GF-D8 (cell line): ENCODE measurements around the gene MAN1A1.

Experiments
- DNase-seq: peaks from one replicate; lab custom pipeline; 2025; lab: John Stamatoyannopoulos, UW

MAN1A1 gene

DNA sequence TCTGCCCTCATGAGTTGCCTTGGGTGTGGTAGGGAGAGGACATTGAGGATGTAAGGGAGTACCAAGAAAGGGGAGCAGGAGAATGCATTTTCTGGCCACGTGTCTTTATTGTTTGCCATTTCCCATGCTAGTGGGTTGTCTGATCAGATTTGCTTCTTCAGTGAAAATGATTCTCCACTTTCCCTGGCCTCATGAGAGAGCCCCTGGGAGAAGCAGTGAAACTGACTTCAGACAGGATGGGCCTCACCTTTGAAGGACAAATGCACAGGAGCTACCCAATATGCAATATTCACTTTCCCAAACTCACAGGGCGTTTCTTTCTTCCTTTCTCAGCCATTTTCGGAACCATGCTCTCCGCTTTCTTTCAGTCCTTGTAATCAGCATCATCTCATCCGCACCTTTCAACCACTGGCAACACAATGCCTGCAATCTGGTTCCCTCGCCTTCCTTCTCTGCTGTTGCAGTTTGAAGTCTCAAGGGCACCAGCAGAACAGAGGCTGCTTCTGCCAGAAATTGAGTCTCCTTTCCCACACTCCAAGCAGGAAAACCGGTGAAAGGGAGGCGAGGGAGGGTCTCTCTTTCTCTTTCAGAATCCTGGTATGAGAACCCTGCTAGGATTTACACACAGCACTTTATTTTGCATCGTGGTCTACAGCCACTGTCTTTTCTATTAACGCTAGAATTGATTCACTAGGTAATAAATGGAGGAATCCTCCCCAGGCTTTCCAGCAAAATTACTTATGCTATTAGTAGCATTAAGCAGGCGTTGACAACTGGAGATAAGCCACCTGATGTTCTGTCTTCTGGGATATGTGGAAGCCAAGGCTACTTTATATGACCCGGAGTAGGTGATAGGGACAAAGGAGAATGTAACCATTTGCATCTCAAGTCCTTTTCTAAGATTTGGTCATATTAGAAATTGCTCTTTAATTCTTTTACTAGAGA, 209.1 kb downstream of the MAN1A1 start:
- no peak for DNase-seq

DNA sequence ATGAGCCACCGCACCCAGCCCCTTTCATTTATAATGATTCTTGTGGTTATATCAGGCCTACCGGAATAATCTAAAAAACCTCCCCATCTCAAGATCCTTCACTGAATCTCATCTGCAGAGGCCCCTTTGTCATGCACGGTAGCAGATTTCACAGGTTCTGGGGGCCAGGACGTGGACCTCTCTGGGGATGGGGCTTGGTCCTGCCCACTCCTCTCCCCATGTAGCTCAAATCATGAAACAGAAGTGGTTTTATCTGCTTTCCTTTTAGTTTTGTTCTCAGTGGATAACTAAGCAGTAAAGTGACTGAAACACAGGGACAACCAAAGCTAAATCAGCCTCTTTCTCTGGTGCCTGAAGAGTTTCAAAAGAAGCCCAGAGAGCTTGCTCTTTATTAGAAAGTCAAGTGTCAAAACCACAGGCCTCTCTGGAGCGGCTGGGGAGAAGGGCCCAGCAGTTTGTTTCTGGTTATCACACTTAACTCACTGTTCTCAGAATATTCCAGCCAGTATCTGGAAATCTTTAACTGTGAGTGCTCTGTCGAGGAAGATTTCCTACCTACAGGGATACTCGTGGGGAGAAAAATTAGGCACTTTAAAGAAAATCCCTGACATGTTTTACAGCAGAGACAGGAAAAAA, 210.5 kb downstream of the MAN1A1 start:
- DNase-seq = peak; percentile 52

DNA sequence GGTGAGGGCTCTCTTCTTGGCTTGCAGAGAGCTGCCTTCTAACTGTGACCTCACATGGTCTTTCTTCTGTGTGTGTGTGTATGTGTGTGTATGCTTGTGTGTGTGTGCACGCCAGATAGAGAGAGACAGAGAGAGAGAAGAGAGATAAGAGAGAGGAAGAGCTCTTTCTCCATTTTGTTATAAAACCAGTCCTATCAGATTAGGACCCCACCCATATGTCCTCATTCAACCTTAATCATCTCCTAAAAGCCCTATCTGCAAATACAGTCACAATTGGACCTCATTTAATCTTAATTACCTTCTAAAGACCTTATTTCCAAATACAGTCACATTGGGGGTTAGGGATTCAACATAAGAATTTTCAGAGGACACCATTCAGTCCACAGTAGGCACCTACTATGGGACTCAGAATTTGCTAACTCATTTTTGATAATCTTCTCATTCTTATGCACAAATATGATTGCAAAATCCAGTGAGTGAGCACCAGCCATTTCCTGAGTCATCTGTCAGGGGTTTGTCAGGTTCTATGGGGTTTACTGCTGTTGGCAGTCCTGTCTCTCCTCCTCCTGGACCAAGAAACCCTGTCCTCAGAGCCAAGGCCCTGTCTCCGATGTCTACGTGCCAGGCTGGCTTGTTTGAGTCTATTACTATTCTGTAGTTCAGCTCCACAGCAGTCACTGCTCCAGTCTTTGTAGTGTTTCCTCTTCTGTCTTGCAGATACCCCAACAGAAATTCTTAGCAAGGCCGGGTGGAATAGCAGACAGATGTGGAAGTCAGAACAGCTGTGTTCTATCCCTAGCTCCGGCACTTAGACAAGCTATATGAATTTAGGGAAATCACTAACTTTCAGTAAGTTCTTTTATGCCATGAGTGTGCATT, 212.1 kb downstream of the MAN1A1 start:
- DNase-seq = peak; percentile 82

DNA sequence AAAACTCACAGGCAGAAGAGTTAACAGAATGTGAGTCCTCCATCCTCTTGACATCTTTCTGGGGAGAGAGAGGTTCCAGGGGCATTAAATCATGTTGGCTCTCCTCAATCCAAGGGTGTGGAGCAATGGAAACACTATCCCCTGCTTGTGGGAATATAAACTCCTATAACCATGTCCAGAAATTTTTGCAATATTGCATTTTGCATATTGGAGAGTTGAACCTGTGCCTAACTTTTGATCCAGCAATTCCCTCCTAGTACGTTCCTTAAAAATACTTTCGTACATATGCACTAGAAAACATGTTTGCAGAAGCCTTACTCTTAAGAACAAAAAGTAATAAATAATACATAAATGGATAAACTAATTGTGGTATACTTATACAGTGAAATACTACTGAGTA, 214.8 kb downstream of the MAN1A1 start:
- no peak for DNase-seq

DNA sequence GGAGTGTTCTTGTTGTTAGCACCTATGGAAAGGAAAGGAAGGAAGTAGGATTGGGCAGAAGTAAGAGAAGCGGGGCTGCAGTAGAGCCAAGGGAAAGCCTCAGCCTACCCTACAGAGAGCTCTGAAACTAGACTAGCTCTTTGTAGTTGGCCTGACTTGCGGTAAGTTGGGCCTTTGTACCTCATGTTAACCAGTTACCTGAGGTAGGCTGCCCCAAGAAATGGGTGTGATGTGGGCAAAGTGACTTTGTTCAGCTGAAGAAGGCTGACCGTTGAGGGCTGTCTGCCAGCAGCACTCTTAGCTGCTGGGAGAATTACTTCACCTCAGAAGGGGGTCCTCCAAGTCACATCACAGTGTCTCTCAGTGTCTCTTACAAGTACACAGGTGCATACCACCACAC, 216.2 kb downstream of the MAN1A1 start:
- no peak for DNase-seq

DNA sequence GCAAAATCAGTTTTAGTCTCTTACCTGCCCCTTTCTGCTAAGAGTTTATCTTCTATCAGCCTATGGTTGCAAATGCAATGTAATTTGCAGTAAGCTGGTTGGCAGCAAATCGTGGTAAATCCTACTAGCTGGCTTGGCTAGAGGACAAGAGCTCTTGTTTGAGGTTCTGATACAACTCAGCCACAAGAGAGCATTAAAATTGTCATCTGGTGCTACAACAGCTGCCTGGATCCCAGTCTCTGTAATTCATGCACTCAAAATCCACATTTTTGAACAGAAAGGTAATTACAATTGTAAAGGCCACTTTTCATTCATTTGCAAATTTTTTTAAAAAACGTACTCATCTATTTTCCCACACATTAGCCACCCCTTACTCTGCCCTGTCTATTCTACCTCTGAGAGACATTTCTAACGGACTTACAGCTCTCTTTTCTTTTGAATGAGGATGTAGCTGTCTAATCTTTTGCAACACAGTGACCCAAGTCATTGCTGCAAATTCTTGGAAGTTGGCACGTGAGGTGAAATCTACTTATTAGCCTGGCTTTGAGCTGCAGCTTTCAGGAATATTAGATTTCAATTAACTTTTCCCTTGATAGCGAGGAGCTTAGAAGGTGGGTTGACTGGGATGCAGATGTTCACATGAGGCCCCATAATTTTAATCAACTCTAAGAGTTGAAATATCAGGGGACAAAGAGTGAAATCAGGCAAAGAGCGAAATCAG, 217.1 kb downstream of the MAN1A1 start:
- peak; percentile 81 for DNase-seq

DNA sequence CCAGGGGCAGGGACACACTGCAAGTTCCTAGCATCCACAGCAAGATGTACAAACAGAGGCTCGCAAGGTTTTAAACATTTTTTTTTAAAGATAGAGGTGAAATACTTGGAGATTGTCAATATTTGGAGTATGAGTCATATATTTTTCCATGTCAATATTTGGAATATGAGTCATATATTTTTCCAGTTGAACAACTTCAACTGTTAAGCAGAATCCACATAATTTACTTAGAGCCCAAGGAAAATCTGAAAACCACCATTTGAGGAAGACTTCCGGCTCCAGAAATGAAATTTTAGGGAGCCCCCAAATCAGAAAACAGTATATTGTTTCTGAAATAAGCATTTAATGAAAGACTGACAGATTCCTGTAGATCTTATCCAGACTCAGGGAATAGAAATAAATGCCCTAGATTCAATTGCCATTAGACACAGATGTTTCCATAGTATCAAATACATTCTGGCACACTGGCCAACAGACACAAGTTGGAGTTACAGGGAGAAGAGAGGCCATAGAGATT, 219.5 kb downstream of the MAN1A1 start:
- no peak for DNase-seq

DNA sequence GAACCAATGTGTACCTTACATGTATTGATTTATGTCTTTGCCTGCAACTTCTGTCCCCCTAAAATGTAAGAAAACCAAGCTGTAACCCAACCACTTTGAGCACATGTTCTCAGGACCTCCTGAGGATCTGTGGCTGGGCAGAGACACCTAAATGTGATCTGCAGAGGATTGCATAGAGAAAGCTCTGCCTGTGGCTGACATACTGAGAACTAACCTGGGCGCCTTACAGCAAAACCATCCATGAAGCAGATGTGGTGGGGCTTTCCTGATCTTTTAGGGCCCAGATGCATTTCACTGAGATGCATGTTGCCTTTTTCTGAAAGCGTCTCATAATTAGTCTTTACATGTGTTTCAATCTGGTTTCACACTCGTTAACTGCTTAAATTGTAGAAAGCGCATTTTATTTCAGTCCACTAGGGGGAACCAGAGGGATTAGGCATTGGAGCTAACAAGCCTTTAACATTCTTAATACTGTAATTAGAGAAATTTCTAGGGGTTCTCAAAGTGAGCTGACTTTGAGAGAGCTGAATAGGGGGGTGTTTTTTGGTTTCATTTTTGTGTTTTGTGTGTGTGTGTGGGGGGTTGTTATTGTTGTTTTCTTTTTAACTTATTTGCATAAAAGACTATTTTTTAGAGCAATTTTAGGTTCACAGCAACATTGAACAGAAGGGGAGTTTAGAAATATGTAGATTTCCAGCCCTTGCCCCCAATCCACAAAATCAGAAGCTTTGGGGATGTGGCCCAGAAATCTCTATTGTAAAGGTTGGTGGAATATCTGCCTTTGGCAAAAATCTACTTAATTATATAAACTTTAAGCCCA, 220.2 kb downstream of the MAN1A1 start:
- peak; percentile 20 for DNase-seq

DNA sequence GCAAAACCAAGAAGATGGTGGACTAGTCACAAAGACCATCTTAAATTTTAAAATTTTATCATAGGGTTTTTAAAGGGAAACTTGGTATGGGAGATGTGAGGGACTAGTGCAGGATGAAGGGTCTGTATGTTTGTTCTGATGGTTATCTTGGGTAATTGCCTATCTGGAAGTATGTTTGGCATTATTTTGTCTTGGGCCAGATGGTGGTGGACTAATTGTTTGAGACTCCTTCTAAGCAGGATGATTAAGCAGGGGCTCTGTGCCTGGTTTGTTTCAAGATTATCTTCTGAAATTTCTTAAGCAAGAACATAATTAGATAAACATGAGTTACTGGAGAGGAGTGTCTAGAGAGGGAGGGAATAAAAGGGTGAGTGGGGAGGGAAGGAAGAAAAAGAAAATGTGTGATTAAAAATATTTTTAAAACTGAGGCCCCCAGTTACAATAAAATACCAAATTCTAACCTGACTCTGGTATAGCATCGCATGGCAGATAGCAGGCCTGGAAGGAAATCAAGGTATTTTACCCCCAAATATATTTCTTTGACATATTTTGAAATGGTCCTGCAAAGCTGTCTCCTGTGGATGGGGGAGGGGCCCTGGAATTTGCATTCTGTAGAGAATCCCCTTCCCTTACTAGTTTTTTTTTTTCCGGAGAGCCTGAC, 221.2 kb downstream of the MAN1A1 start:
- DNase-seq = no peak

DNA sequence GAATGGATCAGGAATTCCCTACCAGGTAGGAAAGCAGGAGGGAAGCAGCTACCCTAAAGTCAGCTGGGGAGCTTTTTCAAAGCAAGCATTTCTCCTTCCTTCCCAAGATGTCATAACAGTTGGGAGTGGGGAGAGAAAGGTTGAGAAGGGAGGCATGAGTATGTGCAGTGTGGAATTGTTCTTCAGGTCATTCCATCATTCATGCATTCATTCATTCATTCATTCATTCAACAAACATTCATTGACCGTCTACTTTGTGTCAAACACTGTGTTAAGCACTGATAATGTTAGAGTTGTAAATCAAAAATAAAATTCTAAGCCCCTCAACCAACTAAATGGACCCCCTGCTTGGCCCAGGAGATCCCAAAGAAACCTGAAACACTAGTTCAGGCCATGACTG, 221.9 kb downstream of the MAN1A1 start:
- no peak for DNase-seq
